ENCODE measurements around the gene RALGPS1.

The RALGPS1 gene

DNA sequence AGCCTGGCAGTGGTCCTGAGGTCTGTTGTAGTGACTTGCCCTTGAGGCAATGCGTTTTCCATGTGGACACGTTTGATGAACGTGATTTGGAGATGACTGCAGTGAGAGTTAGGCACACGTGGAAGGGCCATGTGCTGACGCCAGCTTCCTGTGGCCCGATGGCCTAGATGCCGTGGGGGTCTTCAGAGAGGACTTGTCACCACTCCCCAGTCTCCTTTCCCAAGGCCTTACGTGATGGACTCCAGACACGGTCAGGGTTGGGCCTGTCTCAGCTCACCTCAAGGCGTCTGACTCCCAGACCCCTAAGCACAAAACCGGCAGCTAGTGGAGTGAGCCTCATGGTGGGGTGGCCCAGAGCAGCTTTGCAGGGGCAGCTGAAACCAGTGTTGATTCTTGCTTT is 115.0 kb downstream of the RALGPS1 start:
- TF ChIP-seq, protein P1, sequence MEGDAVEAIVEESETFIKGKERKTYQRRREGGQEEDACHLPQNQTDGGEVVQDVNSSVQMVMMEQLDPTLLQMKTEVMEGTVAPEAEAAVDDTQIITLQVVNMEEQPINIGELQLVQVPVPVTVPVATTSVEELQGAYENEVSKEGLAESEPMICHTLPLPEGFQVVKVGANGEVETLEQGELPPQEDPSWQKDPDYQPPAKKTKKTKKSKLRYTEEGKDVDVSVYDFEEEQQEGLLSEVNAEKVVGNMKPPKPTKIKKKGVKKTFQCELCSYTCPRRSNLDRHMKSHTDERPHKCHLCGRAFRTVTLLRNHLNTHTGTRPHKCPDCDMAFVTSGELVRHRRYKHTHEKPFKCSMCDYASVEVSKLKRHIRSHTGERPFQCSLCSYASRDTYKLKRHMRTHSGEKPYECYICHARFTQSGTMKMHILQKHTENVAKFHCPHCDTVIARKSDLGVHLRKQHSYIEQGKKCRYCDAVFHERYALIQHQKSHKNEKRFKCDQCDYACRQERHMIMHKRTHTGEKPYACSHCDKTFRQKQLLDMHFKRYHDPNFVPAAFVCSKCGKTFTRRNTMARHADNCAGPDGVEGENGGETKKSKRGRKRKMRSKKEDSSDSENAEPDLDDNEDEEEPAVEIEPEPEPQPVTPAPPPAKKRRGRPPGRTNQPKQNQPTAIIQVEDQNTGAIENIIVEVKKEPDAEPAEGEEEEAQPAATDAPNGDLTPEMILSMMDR (IDR thresholded peaks at IDR 0.05; ENCODE audit: borderline replicate concordance, control extremely low read depth, extremely low read depth, insufficient read depth, missing control alignments) = no peak
- DNase-seq (ENCODE audit: low spot score) = no peak
- in situ Hi-C loops (cut with MboI; ENCODE audit: low sequenced_read_pairs, unreplicated experiment) = no loop called here

DNA sequence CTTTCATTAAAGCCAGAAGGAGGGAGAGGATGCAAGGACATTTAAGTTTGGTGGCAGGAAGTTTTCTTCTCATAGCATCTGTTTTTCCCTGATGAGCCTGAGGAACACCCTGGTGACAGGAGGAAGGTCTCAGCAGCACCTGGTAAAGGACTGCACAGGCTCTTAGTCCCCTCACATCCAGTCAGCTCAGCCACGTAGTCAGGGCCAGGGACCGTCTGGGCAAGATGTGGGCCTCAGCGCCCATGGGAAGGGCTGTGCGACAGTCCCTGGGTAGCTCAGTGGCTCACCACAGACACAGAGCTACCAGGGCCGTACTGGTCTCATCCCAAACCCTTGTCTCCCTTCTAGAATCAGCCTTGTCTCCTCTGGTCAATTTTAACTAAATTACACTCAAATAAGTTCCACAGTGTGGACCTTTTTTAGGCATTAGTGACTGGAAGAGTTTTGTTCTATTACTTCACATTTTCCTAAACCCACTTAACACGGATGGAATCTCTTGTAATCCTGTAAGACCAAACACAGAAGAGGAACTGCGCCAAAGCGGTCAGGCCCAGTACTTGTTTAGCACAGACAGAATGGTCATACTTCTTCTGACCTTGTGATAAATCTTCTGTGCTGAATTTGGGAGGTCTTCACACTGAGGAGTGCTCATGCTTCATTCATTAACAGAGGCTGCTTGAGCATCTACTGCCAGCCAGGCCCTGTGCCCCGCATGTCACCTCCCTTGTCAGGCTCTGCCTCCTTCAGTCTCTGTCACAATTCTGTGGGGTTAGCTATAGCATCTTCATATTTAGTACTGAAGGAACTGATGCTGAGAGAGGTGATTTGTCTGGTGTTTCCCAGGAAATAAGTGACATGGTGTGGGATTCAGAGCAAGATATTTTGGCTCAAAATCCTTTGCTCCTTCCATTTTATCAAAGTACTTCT is 116.5 kb downstream of the RALGPS1 start:
- TF ChIP-seq, protein P1 (IDR thresholded peaks at IDR 0.05; ENCODE audit: borderline replicate concordance, control extremely low read depth, extremely low read depth, insufficient read depth, missing control alignments) = no peak
- no peak for DNase-seq (ENCODE audit: low spot score)
- in situ Hi-C loops (cut with MboI; ENCODE audit: low sequenced_read_pairs, unreplicated experiment) = no loop called here

DNA sequence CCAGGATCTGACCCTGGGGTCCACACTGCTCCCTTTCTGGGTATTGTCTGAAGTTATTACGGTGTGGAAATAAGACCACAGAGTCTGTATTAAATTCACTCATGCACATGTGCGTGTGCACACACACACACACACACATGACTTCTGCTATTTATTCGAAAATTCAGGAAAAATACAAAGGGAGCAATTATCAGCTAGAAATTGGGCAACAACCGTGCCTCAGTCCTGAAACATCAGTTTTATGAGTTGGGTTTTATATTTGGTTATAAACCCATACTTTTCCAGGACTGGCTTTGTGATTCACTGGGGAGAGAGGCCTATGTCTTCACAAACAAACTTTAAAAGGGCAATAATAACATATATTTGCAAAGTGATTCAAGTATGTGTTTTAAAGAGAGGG is 117.7 kb downstream of the RALGPS1 start:
- TF ChIP-seq, protein P1 (IDR thresholded peaks at IDR 0.05; ENCODE audit: borderline replicate concordance, control extremely low read depth, extremely low read depth, insufficient read depth, missing control alignments) = no peak
- in situ Hi-C loops (cut with MboI; ENCODE audit: low sequenced_read_pairs, unreplicated experiment) = no loop called here
- no peak for DNase-seq (ENCODE audit: low spot score)

DNA sequence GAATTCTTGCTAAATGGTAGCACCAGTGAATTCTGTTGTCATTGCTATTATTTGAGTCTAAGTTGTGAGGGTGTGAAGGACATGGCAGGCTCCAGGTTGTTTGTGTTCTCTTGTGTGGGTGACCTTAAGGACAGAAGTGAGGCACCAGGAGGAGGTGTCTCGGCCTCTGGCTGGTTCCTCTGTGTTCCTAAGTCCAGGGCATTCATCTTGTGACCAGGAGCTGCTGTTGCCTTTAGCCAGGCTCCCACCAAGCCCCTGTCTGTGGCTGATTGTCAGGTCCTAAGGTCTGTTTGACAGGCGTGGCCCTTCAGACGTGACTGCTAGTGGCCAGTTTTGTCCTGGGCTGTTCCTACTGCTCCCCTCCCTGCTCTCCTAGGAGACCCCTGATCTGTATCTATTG is 118.5 kb downstream of the RALGPS1 start:
- in situ Hi-C loops (cut with MboI; ENCODE audit: low sequenced_read_pairs, unreplicated experiment) = no loop called here
- TF ChIP-seq, protein P1 (IDR thresholded peaks at IDR 0.05; ENCODE audit: borderline replicate concordance, control extremely low read depth, extremely low read depth, insufficient read depth, missing control alignments) = no peak
- DNase-seq (ENCODE audit: low spot score) = no peak

- DNase-seq (ENCODE audit: low spot score) = no peak
- in situ Hi-C loops (cut with MboI; ENCODE audit: low sequenced_read_pairs, unreplicated experiment) = no loop called here
- TF ChIP-seq, protein P1 (IDR thresholded peaks at IDR 0.05; ENCODE audit: borderline replicate concordance, control extremely low read depth, extremely low read depth, insufficient read depth, missing control alignments) = no peak
These were observed 119.2 kb downstream of the RALGPS1 start for GRCh38 chr9:127033789-127034188.

GRCh38 chr9:127034691-127035090 is 120.1 kb downstream of the RALGPS1 start:
- in situ Hi-C loops (cut with MboI; ENCODE audit: low sequenced_read_pairs, unreplicated experiment) = no loop called here
- DNase-seq (ENCODE audit: low spot score) = no peak
- TF ChIP-seq, protein P1 (IDR thresholded peaks at IDR 0.05; ENCODE audit: borderline replicate concordance, control extremely low read depth, extremely low read depth, insufficient read depth, missing control alignments) = no peak
